Stomach (tissue), 9 donors: ENCODE measurements around the gene OSM. TPM values are rescaled to one million over a fixed set of nuclear protein-coding genes. Genes with fewer than 3 reads are reported as not detected.

Experiments
- DNase-seq, 2 donors: peaks; one replicate each; pipeline versions ENCODE4 v3.0.0 to v3.0.0-alpha.2; 2013 to 2019
- H3K27ac ChIP-seq, 5 donors: fragments of 200-600 bp in 4 of 5; sonication (generic) in 4 of 5; one replicate each; pipeline ENCODE4 v1.5.1; 2013 to 2019; ENCODE audit warnings: mild to moderate bottlenecking in 1 of 5, moderate library complexity in 1 of 5
- H3K27me3 ChIP-seq, 3 donors: fragments of 200-600 bp; sonication (generic); one replicate each; pipeline ENCODE4 v1.5.1; 2017 to 2019; ENCODE audit warnings: mixed run types in 1 of 3
- H3K36me3 ChIP-seq, 4 donors: fragments of 200-600 bp; sonication (generic); 1 replicate in 3 of 4; 2 replicates in 1 of 4; pipeline ENCODE4 v1.5.1; 2016 to 2019
- H3K4me1 ChIP-seq, 4 donors: fragments of 200-600 bp; sonication (generic); one replicate each; pipeline ENCODE4 v1.5.1; 2016 to 2019
- H3K4me3 ChIP-seq, 4 donors: fragments of 200-600 bp; sonication (generic) in 3 of 4; one replicate each; pipeline ENCODE4 v1.5.1; 2016 to 2019; ENCODE audit warnings: mild to moderate bottlenecking in 1 of 4
- H3K9me3 ChIP-seq, 4 donors: fragments of 200-600 bp; sonication (generic); one replicate each; pipeline ENCODE4 v1.5.1; 2016 to 2019
- EP300 ChIP-seq: sonication (generic); formaldehyde crosslinking; IDR thresholded peaks from one replicate; pipeline ENCODE4 v1.6.1; 2017; ENCODE audit warnings: antibody characterized with exemption
- POLR2A ChIP-seq, 4 donors: fragments of 450-650 bp; IDR thresholded peaks; one replicate each; pipeline ENCODE4 v1.6.1; 2016; ENCODE audit warnings: antibody characterized with exemption in 4 of 4, control low read depth in 2 of 4, mild to moderate bottlenecking in 1 of 4, moderate library complexity in 1 of 4
- POLR2AphosphoS5 ChIP-seq, 3 donors: sonication (generic); formaldehyde crosslinking; IDR thresholded peaks; one replicate each; pipeline ENCODE4 v1.6.1; 2016; ENCODE audit warnings: antibody characterized with exemption in 3 of 3
- WGBS, 5 donors: extraction: QIAGEN DNeasy Blood & Tissue Kit in 3 of 5; methylation state at CpG; one replicate each; pipeline versions ENCODE4 v1.1.5 to v1.1.7; 2013 to 2018; 5-methylcytosine and 5-hydroxymethylcytosine counted together
- intact Hi-C: fragments of 100-400 bp; cut with DNase I; formaldehyde crosslinking; loops from one replicate; pipeline ENCODE4 v1.15.1; 2023; ENCODE audit warnings: low total_unique reads
- polyA plus RNA-seq, 3 donors: library from polyadenylated mRNA; stranded (reverse); fragments of 200-250 nt; gene quantifications; one replicate each; pipeline ENCODE4 v1.2.3, GENCODE V29; 2013
- total RNA-seq, 5 donors: library from RNA; depleted of rRNA; stranded (reverse); fragments of >200 nt; gene quantifications; one replicate each; pipeline versions ENCODE4 v1.1.0 to v1.2.3, GENCODE V29; 2014 to 2016
- TF ChIP-seq, protein P1 (sequence below), 7 experiments: fragments of 450-650 bp in 4 of 7; fragments of 200-600 bp in 3 of 7; sonication (generic) in 3 of 7; IDR thresholded peaks; one replicate each; pipeline ENCODE4 v1.5.1; 2016 to 2019; ENCODE audit warnings: antibody characterized with exemption in 7 of 7, control low read depth in 2 of 7, mild to moderate bottlenecking in 1 of 7
- donor health status: healthy with polysubstance abuse.
- donor health status: Bipolar disorder and iron deficiency.
- donor health status: healthy.

OSM gene
- total and polyA plus RNA-seq, 8 donors, result 0.33 to 22.7 (median 1.2) TPM; not detected in 4

DNA sequence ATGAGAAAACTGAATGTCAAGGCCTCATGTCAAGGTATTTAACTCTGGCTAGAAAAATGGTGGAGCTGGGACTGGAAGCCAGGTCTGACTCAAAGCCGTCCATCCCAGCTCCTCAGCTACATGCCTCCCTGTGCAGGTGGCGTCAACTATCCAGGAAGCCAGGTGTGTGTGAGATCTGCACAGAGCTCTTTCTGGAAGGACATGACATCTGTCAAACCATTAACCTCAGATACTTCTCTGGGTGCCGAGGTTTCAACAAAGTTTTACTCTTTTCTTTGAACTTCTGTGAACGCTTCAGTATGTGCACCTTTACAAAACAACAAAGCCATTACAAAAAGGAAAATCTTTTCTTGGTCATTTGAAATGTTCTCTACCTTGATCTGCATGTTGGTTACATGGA is 29.7 kb upstream of the OSM start:
- Histone ChIP-seq H3K27ac (peak overlapping the region in 2 of 5 donors; percentile 5 to 78), H3K4me3 (no peak overlapping the region), H3K27me3 (no peaks in the 10 kb centered on the region), H3K9me3 (no peaks in the 10 kb centered on the region), H3K36me3 (peaks cover 62 to 99% (median 98%) of the 10 kb centered on the region in 4 donors), H3K4me1 (peaks cover 33 to 60% (median 49%) of the 10 kb centered on the region in 4 donors)
- 88 to 94% (median 92%) methylated on average over 4 of the region's 4 CpGs for WGBS, 5 donors
- TF ChIP-seq POLR2A (IDR thresholded peaks at IDR 0.05) (no peak), POLR2AphosphoS5 (IDR thresholded peaks at IDR 0.05) (no peak), EP300 (no peak)
- TF ChIP-seq, protein P1, sequence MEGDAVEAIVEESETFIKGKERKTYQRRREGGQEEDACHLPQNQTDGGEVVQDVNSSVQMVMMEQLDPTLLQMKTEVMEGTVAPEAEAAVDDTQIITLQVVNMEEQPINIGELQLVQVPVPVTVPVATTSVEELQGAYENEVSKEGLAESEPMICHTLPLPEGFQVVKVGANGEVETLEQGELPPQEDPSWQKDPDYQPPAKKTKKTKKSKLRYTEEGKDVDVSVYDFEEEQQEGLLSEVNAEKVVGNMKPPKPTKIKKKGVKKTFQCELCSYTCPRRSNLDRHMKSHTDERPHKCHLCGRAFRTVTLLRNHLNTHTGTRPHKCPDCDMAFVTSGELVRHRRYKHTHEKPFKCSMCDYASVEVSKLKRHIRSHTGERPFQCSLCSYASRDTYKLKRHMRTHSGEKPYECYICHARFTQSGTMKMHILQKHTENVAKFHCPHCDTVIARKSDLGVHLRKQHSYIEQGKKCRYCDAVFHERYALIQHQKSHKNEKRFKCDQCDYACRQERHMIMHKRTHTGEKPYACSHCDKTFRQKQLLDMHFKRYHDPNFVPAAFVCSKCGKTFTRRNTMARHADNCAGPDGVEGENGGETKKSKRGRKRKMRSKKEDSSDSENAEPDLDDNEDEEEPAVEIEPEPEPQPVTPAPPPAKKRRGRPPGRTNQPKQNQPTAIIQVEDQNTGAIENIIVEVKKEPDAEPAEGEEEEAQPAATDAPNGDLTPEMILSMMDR (IDR thresholded peaks at IDR 0.05), result no peak
- no peak for DNase-seq
- intact Hi-C loops, result no loop called here

GRCh38 chr22:30295576-30295975 is 28.9 kb upstream of the OSM start:
- H3K9me3 ChIP-seq, result no peaks in the 10 kb centered on the region
- no peaks in the 10 kb centered on the region for H3K27me3 ChIP-seq
- intact Hi-C loops, result no loop called here
- TF ChIP-seq, protein P1 (IDR thresholded peaks at IDR 0.05), result no peak
- TF ChIP-seq POLR2A (IDR thresholded peaks at IDR 0.05) (no peak), EP300 (no peak), POLR2AphosphoS5 (IDR thresholded peaks at IDR 0.05) (no peak)
- no peak for DNase-seq
- peak overlapping the region in 2 of 5 donors; percentile 2 to 5 for H3K27ac ChIP-seq
- WGBS, 5 donors, result 76 to 87% (median 77%) methylated on average over 6 to 7 of the region's 7 CpGs
- H3K4me1 ChIP-seq, result peaks cover 40 to 60% (median 49%) of the 10 kb centered on the region in 4 donors
- H3K4me3 ChIP-seq, result no peak overlapping the region
- peaks cover 59 to 92% (median 90%) of the 10 kb centered on the region in 4 donors for H3K36me3 ChIP-seq

DNA sequence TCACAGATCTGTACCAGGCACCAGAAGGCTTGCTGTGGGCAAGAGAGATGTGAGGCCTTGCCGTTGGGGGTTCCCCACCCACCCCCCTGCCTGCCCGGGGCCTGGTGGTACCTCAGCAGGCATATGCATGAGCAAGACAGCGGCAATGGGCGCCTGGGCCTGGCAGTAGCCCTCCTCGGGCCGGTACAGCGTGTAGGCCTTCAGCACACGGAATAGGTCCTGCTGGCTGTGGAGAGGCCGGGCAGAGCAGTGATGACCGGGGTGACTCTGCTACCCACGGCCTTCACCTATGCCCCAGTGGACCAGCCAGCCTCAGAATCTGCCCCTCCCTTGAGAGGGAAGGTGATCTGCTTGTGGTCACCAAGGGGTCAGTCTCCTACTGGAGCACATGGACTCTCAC is 28.2 kb upstream of the OSM start:
- TF ChIP-seq POLR2A (IDR thresholded peaks at IDR 0.05) (no peak), POLR2AphosphoS5 (IDR thresholded peaks at IDR 0.05) (no peak), EP300 (no peak)
- TF ChIP-seq, protein P1 (IDR thresholded peaks at IDR 0.05), result no peak
- peaks cover 53 to 84% (median 83%) of the 10 kb centered on the region in 4 donors for H3K36me3 ChIP-seq
- no peak overlapping the region for H3K4me3 ChIP-seq
- 89 to 96% (median 94%) methylated on average over 5 to 11 of the region's 11 CpGs for WGBS, 5 donors
- no peaks in the 10 kb centered on the region for H3K27me3 ChIP-seq
- H3K9me3 ChIP-seq, result no peaks in the 10 kb centered on the region
- intact Hi-C loops, result no loop called here
- peaks cover 48 to 60% (median 56%) of the 10 kb centered on the region in 4 donors for H3K4me1 ChIP-seq
- DNase-seq, result no peak
- H3K27ac ChIP-seq, result no peak overlapping the region

DNA sequence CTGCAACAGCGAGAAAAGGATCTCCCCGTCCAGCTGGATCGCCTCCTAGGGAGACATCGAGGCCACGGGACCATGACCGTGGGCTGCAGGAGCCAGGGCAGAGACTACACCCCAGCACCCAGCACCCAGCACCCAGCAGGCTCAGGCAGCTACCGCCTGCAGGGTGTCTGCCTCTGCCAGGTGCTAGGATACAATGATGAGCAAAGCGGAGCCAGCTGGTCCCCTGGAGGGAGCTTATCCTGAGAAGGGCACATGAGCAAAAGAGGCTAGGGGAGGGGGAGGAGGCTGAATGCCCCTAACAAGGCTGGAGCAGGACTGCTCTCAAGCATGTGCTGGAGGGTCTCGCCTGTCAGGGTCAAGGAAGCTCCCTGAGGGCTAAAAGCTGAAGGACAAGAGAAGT is 27.4 kb upstream of the OSM start:
- Histone ChIP-seq H3K27ac (no peak overlapping the region), H3K36me3 (peaks cover 49 to 76% (median 75%) of the 10 kb centered on the region in 4 donors), H3K27me3 (no peaks in the 10 kb centered on the region), H3K9me3 (no peaks in the 10 kb centered on the region), H3K4me3 (no peak overlapping the region), H3K4me1 (peaks cover 49 to 54% (median 51%) of the 10 kb centered on the region in 4 donors)
- TF ChIP-seq, protein P1 (IDR thresholded peaks at IDR 0.05), result no peak
- TF ChIP-seq POLR2A (IDR thresholded peaks at IDR 0.05), result no peak
- TF ChIP-seq EP300, result no peak
- no peak for TF ChIP-seq POLR2AphosphoS5 (IDR thresholded peaks at IDR 0.05)
- 90 to 99% (median 96%) methylated on average over 4 to 9 of the region's 9 CpGs for WGBS, 5 donors
- no peak for DNase-seq
- intact Hi-C loops, result no loop called here
